Measurements from ENCODE around the gene OLIG2.

- TF ChIP-seq CTCF (IDR thresholded peaks at IDR 0.05; ENCODE audit: insufficient read depth, low read length) (no peak), POLR2AphosphoS5 (IDR thresholded peaks at IDR 0.05; ENCODE audit: low read depth) (no peak), REST (IDR thresholded peaks at IDR 0.05; ENCODE audit: insufficient replicate concordance, low read depth) (no peak)
Observed at GRCh38 chr21:33069243-33069642, 43.5 kb downstream of the OLIG2 start.
